Endothelial cell of umbilical vein (primary cell): ENCODE data around the gene FRMD4A. TPM values are rescaled to one million over a fixed set of nuclear protein-coding genes. Genes with fewer than 3 reads are reported as not detected.

Experiments used
- BruUV-seq: library from RNA; stranded (reverse); fragments of 400-500 nt; replicated peaks from 2 replicates; lab custom pipeline; 2021; lab: Mats Ljungman, UMichigan
- CTCF ChIA-PET: fragments of 300-600, 350-600 bp; sonication (Branson Sonifier 250); formaldehyde crosslinking; loops from one replicate; lab custom pipeline; 2021; ENCODE audit warnings: antibody characterized with exemption, inconsistent platforms; lab: Charles Lee
- POLR2A ChIA-PET: fragments of 300-600, 350-600 bp; sonication (Branson Sonifier 250); formaldehyde crosslinking; loops from one replicate; lab custom pipeline; 2021; ENCODE audit warnings: antibody characterized with exemption, inconsistent platforms; lab: Charles Lee
- DNase-seq: peaks from one replicate; pipeline ENCODE4 v3.0.0-alpha.2; 2011; ENCODE audit warnings: low read depth, low spot score
- FAIRE-seq: peaks from 2 replicates; lab custom pipeline; 2011; peaks lifted over from hg19 to GRCh38; lab: Jason Lieb, UNC
- H2AFZ ChIP-seq: 2 replicates; pipeline ENCODE4 v1.6.0; 2012; ENCODE audit warnings: low read depth, low read length, control low read depth, inconsistent platforms
- H3K27ac ChIP-seq: 2 replicates; pipeline ENCODE4 v1.5.1; 2011; ENCODE audit warnings: low read depth, mild to moderate bottlenecking, control low read depth, low read length, moderate library complexity; ENCODE audit not compliant: insufficient read depth
- H3K27me3 ChIP-seq, 2 experiments: 2 replicates each; pipeline versions ENCODE4 v1.6.0 to v1.6.1; 2011; ENCODE audit warnings: low read length in 2 of 2, mixed read lengths in 1 of 2; ENCODE audit not compliant: control insufficient read depth in 2 of 2, insufficient read depth in 2 of 2
- H3K36me3 ChIP-seq, 2 experiments: 2 replicates in 1 of 2; 3 replicates in 1 of 2; pipeline ENCODE4 v1.5.1; 2011; ENCODE audit warnings: low read length in 2 of 2, mild to moderate bottlenecking in 1 of 2, moderate library complexity in 1 of 2; ENCODE audit not compliant: control insufficient read depth in 2 of 2, insufficient read depth in 2 of 2; ENCODE audit errors: extremely low read depth in 1 of 2
- H3K4me1 ChIP-seq: 3 replicates; pipeline ENCODE4 v1.5.1; 2011; ENCODE audit warnings: mild to moderate bottlenecking, low read length; ENCODE audit not compliant: control insufficient read depth, insufficient read depth; ENCODE audit errors: extremely low read depth
- H3K4me2 ChIP-seq: 2 replicates; pipeline ENCODE4 v1.6.1; 2011; ENCODE audit warnings: low read length, control low read depth, mixed read lengths; ENCODE audit not compliant: insufficient read depth
- H3K4me3 ChIP-seq, 3 experiments: fragments of 200-600 bp in 1 of 3; sonication (generic), shearing (Covaris generic) in 1 of 3; replicated peaks in 1 of 3; 2 replicates each; pipeline ENCODE4 v1.5.1; 2011 to 2016; ENCODE audit warnings: control low read depth in 3 of 3, low read length in 3 of 3, mild to moderate bottlenecking in 2 of 3, inconsistent platforms in 1 of 3, low read depth in 1 of 3, moderate library complexity in 1 of 3; ENCODE audit not compliant: insufficient read depth in 1 of 3
- H3K79me2 ChIP-seq: 2 replicates; pipeline ENCODE4 v1.6.0; 2012; ENCODE audit warnings: low read length, inconsistent platforms; ENCODE audit not compliant: control insufficient read depth, insufficient read depth
- H3K9ac ChIP-seq: replicated peaks from 2 replicates; pipeline ENCODE3; 2011; ENCODE audit warnings: low read length, control low read depth; ENCODE audit not compliant: insufficient read depth; ENCODE audit errors: extremely low read depth
- H3K9me1 ChIP-seq: replicated peaks from 3 replicates; pipeline ENCODE4 v1.6.0; 2011; ENCODE audit warnings: mild to moderate bottlenecking, low read length; ENCODE audit not compliant: control insufficient read depth, insufficient read depth; ENCODE audit errors: extremely low read depth
- H3K9me3 ChIP-seq: replicated peaks from 2 replicates; pipeline ENCODE4 v1.5.1; 2012; ENCODE audit warnings: low read length, inconsistent platforms; ENCODE audit not compliant: control insufficient read depth, insufficient read depth
- H4K20me1 ChIP-seq: replicated peaks from 2 replicates; pipeline ENCODE3; 2011; ENCODE audit warnings: mild to moderate bottlenecking, low read length; ENCODE audit not compliant: control insufficient read depth, insufficient read depth; ENCODE audit errors: extremely low read depth
- EZH2 ChIP-seq: IDR thresholded peaks from 2 replicates; pipeline ENCODE4 v1.6.1; 2012; ENCODE audit warnings: borderline replicate concordance, low read depth, mild to moderate bottlenecking, moderate library complexity, low read length, inconsistent platforms; ENCODE audit not compliant: severe bottlenecking
- FOS ChIP-seq: IDR thresholded peaks from 2 replicates; pipeline ENCODE4 v1.6.1; 2011; ENCODE audit warnings: mild to moderate bottlenecking, low read length, moderate library complexity, borderline replicate concordance; ENCODE audit not compliant: insufficient read depth
- GATA2 ChIP-seq: IDR thresholded peaks from 2 replicates; pipeline ENCODE4 v1.7.0; 2011; ENCODE audit warnings: low read depth, mild to moderate bottlenecking, moderate library complexity, mixed read lengths, low read length; ENCODE audit not compliant: insufficient read length, insufficient read depth
- JUN ChIP-seq: IDR thresholded peaks from 2 replicates; pipeline ENCODE4 v1.6.1; 2011; ENCODE audit warnings: borderline replicate concordance, low read depth; ENCODE audit not compliant: insufficient read length, insufficient read depth
- MYC ChIP-seq: IDR thresholded peaks from one replicate; pipeline ENCODE4 v1.6.1; 2011; ENCODE audit warnings: mild to moderate bottlenecking, low read depth, low read length
- POLR2A ChIP-seq: IDR thresholded peaks from 2 replicates; pipeline ENCODE4 v1.6.1; 2012; ENCODE audit warnings: low read depth, mild to moderate bottlenecking, control low read depth, low read length
- POLR2AphosphoS5 ChIP-seq: IDR thresholded peaks from 2 replicates; pipeline ENCODE4 v1.6.1; 2012; ENCODE audit warnings: low read depth, mild to moderate bottlenecking, control low read depth, low read length, moderate library complexity; ENCODE audit not compliant: insufficient read depth
- dilution Hi-C: fragments of 300-500 bp; cut with MboI; formaldehyde crosslinking; loops from one replicate; pipeline ENCODE4 v1.15.0; 2019; ENCODE audit warnings: low sequenced_read_pairs; ENCODE audit not compliant: extremely low pct_ligation_motif_present
- intact Hi-C: fragments of 100-400 bp; cut with micrococcal nuclease; formaldehyde crosslinking; loops from one replicate; pipeline ENCODE4 v1.10.0; 2022
- polyA plus RNA-seq, 4 experiments: library from polyadenylated mRNA; depleted of rRNA in 3 of 4; stranded (reverse) in 3 of 4; unstranded in 1 of 4; fragments of >200 nt; gene quantifications; 2 replicates each; pipeline versions ENCODE4 v1.2.1 to v1.2.3, GENCODE V29; 2011 to 2012; ENCODE audit warnings: missing spikeins in 1 of 4
- total RNA-seq: library from RNA; stranded (reverse); gene quantifications from 2 replicates; pipeline ENCODE4 v1.2.3, GENCODE V29; 2021
- TF ChIP-seq, protein P1 (sequence below): IDR thresholded peaks from 2 replicates; pipeline ENCODE4 v1.6.1; 2011; ENCODE audit not compliant: insufficient read depth, insufficient read length
- TF ChIP-seq, protein P2 (sequence below), 2 donors: IDR thresholded peaks; 1 replicate in 1 of 2; 2 replicates in 1 of 2; pipeline ENCODE4 v1.5.1; 2011; ENCODE audit warnings: low read length in 2 of 2, mild to moderate bottlenecking in 2 of 2, moderate library complexity in 2 of 2, control low read depth in 1 of 2, inconsistent platforms in 1 of 2, low read depth in 1 of 2; ENCODE audit not compliant: insufficient read depth in 1 of 2; ENCODE audit errors: extremely low read depth in 1 of 2

Gene FRMD4A
- total and polyA plus RNA-seq, 2 donors (not counting 3 experiments of a cell fraction or from before 2014, with no cell fraction given): 123 to 148 TPM

DNA sequence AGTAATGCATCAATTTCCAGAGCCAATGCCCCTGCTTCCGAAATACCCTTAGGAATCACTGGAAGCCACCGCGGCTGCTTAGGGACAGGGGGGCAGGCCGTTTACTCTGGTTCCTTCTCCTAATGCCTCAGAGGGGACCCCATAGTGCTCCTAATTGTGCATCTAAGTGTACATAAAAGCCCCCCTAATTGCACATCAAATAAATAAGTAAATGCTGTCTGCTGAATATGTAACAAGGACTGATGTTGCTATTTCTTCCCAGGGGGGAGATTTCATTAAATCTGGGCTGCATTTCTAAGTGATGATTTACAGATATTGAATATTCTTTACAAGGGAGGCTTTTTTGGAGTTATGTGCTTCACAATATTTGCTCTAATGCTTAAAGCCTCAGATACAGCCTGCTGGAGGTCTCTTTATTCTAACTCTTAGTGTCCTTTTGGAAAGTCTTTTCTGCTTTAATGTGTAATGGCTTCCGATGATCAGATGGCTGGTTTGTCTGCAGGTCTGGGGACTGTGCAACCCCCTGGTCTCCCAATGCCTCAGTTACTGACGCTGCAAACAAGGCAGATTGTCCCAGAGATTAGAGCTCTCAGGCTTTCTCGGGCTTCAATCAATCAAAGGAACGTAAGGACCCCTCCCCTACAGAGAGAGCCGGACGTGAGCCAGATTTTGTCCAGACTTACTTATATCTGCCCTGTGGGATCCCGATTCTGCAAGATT, 601.0 kb downstream of the FRMD4A start:
- intact Hi-C loops: no loop called here
- dilution Hi-C loops: no loop called here
- Histone ChIP-seq H3K79me2 (no peaks in the 10 kb centered on the region), H3K9me1 (no peaks in the 10 kb centered on the region), H3K4me2 (no peak overlapping the region), H3K4me1 (no peaks in the 10 kb centered on the region), H3K9me3 (no peaks in the 10 kb centered on the region), H2AFZ (no peak overlapping the region), H3K27ac (no peak overlapping the region), H3K27me3 (no peaks in the 10 kb centered on the region), H4K20me1 (peaks cover 2% of the 10 kb centered on the region), H3K4me3 (no peak overlapping the region), H3K36me3 (peaks cover 22 to 25% of the 10 kb centered on the region in 2 experiments), H3K9ac (no peak overlapping the region)
- no TSS peak for BruUV-seq
- POLR2A ChIA-PET: no interaction called here
- CTCF ChIA-PET: no interaction called here
- TF ChIP-seq MYC (no peak), EZH2 (no peak), POLR2AphosphoS5 (no peak), JUN (no peak), GATA2 (no peak), FOS (no peak), POLR2A (no peak)
- TF ChIP-seq, protein P1, sequence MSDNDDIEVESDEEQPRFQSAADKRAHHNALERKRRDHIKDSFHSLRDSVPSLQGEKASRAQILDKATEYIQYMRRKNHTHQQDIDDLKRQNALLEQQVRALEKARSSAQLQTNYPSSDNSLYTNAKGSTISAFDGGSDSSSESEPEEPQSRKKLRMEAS: no peak
- TF ChIP-seq, protein P2, sequence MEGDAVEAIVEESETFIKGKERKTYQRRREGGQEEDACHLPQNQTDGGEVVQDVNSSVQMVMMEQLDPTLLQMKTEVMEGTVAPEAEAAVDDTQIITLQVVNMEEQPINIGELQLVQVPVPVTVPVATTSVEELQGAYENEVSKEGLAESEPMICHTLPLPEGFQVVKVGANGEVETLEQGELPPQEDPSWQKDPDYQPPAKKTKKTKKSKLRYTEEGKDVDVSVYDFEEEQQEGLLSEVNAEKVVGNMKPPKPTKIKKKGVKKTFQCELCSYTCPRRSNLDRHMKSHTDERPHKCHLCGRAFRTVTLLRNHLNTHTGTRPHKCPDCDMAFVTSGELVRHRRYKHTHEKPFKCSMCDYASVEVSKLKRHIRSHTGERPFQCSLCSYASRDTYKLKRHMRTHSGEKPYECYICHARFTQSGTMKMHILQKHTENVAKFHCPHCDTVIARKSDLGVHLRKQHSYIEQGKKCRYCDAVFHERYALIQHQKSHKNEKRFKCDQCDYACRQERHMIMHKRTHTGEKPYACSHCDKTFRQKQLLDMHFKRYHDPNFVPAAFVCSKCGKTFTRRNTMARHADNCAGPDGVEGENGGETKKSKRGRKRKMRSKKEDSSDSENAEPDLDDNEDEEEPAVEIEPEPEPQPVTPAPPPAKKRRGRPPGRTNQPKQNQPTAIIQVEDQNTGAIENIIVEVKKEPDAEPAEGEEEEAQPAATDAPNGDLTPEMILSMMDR (IDR thresholded peaks at IDR 0.05; ENCODE audit: extremely low read depth in 1 of 2, insufficient read depth in 1 of 2, low read depth in 1 of 2, low read length in 2 of 2): no peak
- DNase-seq (no peak), FAIRE-seq (peak; percentile 24)
